Loucy (cell line): ENCODE results near the gene NCK1.

Source experiments
- EZH2phosphoT487 ChIP-seq: fragments of 200-600 bp; IDR thresholded peaks from 2 replicates; pipeline ENCODE4 v1.6.1; 2018; ENCODE audit warnings: antibody characterized with exemption, mild to moderate bottlenecking, moderate library complexity, borderline replicate concordance
- TF ChIP-seq, protein P1 (sequence below): fragments of 200-600 bp; sonication (generic); conservative IDR thresholded peaks from 2 replicates; pipeline ENCODE4 v1.5.1; 2014; ENCODE audit warnings: mild to moderate bottlenecking, antibody characterized with exemption, low read length

DNA sequence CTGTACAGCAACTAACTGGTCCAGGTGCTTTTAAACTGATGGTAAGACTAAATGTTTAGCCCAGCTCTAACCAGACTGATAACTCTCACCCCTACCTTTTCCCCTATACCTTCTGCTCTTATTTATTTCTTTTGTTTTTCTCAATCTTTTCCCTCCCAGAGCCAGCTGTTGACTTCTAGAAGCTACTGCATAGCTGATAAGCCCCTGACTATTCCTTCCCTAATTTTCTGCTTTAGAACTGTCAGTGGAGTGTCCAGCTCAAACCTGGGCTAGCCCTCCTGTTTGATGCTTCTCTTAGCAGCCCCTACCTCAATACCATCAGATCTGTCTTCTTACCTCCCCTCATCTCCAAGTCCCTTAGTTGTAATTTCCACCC is 22.5 kb upstream of the NCK1 start:
- TF ChIP-seq, protein P1, sequence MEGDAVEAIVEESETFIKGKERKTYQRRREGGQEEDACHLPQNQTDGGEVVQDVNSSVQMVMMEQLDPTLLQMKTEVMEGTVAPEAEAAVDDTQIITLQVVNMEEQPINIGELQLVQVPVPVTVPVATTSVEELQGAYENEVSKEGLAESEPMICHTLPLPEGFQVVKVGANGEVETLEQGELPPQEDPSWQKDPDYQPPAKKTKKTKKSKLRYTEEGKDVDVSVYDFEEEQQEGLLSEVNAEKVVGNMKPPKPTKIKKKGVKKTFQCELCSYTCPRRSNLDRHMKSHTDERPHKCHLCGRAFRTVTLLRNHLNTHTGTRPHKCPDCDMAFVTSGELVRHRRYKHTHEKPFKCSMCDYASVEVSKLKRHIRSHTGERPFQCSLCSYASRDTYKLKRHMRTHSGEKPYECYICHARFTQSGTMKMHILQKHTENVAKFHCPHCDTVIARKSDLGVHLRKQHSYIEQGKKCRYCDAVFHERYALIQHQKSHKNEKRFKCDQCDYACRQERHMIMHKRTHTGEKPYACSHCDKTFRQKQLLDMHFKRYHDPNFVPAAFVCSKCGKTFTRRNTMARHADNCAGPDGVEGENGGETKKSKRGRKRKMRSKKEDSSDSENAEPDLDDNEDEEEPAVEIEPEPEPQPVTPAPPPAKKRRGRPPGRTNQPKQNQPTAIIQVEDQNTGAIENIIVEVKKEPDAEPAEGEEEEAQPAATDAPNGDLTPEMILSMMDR, result no peak
- TF ChIP-seq EZH2phosphoT487, result no peak
